NCI-H82 treated with DMSO at 0.1 percent for 48 hours (cell line): ENCODE measurements around the gene RIPPLY1.

ENCODE experiments used
- DNase-seq: peaks from one replicate; lab custom pipeline; 2025; ENCODE audit not compliant: unreplicated experiment; lab: John Stamatoyannopoulos, UW

Gene RIPPLY1, protein sequence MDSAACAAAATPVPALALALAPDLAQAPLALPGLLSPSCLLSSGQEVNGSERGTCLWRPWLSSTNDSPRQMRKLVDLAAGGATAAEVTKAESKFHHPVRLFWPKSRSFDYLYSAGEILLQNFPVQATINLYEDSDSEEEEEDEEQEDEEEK

DNA sequence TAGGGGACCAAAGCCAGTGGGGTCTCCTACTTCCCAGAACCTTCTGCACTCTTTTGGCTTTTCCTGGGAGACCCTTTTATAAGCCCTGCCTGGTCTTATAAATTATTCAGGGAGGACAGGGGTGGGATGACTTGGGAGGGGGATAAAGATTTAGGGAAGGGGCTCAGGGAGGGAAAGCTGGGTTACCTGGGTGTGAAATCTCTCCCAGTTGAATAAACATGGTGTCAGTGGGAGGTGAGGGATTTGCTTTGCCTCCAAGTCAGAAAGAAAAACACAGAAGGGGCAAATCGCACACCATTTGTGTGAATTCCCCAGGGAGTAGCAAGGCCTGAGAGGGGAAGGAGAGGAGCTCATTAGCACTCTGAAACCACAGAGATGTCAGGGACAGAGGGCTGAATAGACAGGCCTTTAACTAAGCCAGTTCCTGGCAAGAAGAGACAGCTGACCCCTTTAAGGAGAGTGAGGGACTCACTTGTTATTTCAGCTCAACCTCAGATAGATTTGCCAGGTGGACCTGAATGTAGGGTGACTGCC is at the start of gene RIPPLY1:
Gene RIPPLY1 (minus strand): TSS at position 51 of the 534 bp plus-strand sequence. CDS start 54 bp downstream, outside the sequence.
- DNase-seq, result no peak

DNA sequence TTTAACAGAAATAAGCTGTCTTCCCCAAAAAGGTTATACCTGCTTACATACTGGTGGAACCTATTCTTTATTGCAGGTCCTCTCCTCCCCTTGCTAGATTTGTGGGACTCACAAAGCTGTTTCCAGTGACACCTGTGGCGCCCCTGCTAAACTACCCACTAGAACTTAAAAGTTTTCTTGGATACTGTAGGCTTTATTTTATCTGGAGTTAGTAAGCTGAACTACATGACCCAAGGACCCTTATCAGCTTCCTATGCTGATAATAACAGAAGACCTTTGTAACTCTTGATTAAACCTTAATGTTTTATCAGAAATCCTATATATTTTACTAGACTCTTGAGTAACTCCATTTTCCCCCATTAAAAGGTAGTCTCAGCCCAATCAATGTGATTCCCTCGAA is 49.4 kb upstream of the RIPPLY1 start:
- no peak for DNase-seq

DNA sequence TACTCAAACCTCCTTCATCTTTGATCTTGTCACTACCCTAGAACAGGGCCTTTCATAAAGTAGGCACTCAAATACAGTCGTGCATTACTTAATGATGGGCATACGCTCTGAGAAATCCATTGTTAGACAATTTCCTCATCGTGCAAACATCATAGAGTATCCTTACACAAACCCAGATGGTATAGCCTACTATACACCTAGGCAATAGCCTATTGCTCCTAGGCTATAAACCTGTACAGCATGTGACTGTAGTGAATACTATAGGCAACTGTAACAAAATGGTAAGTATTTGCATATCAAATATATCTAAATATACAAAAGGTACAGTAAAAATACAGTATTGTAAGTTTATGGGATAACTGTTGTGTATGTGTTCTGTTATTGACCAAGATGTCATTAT is 48.9 kb upstream of the RIPPLY1 start:
- DNase-seq, result no peak

DNA sequence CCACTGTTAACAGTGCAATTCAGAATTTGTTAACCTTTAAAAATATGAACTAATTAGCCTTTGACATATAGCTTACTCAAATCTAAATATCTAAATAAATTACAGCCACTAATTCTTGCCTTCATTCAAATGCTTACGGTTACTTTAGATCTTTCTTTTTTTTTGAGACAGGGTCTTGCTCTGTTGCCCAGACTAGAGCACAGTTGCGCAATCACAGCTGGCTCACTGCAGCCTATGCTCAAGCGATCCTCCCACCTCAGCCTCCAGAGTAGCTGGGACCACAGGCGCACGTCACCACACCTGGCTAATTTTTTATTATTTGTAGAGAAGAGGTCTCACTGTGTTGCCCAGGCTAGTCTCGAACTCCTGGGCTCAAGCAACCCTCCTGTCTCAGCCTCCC is 48.1 kb upstream of the RIPPLY1 start:
- DNase-seq, result no peak

DNA sequence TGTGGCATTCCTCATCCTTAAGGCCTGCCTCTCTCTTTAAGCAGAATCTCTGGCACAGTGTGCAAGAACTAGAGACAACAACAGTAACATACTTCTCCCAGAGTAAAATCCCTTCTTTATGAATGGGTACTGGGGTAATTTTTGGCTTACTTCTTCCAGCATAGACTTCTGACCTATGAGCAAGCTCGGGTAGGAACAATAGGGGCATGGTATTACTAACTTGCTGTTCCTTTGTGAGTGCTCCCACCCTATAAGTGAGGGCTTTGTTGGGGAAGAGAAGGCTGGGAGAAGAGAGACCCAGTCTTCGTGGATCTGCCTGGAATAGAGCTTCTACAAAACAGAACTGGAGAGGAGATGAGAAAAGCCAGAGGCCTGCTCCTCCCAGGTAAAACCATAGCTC is 47.2 kb upstream of the RIPPLY1 start:
- no peak for DNase-seq

DNA sequence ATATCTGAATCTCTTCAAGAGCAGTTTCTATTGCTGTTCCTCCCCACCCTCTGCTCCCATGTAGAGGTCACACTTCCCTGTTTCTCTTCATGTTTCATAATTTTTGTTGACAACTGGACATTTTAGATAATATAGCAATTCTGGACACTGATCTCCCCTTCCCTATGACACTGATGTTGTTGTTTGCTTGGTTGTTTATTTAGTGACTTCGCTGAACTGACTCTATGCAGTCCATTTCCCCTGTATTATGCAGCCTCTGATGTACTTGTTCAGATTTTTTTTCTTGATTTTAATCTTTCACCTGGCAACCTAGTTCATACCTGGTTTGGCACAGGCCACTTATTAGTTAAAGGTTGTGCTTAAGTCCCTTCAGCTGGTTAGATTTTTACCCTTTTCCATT is 46.2 kb upstream of the RIPPLY1 start:
- no peak for DNase-seq

DNA sequence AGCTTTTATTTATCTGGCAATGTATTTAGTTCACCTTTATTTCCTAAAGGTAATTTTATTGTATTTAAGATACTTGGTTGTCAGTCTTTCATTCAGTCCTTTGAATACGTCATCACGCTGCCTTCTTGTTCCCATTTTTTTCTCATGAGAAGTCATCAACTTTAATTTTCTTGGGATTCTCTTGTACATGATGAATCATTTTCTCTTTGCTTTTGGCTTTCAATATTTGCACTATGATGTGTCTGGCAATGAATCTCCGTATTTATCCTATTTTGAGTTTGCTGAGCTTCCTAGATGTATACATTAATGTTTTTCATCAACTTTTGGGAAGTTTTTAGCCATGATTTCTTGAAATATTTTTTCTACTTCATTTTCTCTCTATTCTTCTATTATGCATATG is 45.5 kb upstream of the RIPPLY1 start:
- DNase-seq, result no peak

DNA sequence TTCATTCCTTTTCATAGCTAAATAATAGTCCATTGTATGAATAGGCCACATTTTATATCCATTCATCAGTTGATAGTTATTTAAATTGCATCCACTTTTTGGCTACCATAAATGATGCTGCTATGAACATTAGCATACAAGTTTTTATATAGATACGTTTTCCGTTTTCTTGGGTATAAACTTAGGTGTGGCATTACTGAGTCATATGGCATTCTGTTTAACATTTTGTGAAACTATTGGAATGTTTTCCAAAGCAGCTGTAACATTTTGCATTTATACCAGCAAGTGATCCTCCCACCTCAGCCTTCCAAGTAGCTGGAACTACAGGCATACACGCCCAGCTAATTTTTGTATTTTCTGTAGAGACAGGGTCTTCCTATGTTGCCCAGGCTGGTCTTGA is 43.3 kb upstream of the RIPPLY1 start:
- no peak for DNase-seq

DNA sequence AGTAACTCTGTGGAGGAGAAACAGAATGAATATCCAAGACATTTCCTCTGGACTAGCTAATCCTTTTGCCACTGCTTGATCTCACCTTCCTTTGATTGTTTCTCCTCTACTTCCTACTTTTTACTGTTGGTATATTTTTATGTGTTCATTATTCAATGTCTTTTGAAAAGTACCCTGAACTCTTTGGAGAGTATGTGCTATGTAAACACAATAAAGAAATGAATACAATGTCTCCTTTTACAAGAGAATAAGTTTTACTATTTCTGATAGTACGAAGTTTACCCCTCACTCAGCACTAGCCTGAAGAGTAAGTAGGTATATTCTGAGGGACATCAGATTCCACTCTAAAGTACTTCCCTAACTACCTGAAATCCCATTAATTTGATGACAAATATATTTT is 36.9 kb upstream of the RIPPLY1 start:
- DNase-seq, result no peak

DNA sequence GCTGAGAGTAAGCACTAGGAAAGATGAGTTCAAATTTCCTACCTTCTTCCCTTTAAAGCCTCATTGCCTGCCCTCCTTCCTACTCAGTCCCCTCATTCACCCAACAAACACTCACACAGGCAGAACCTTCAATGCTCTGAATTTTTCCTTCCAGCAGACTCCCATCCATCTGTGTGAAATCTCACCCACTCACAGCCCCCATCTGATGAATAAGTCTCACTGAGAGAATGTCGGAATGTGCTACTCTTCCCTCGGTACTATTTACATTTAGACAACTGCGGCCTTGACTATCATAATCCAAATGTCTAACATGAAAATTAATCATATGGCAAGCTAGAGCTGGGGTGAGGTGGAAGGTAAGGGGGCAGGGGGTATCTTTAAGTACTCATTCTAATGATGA is 36.4 kb upstream of the RIPPLY1 start:
- DNase-seq, result no peak

DNA sequence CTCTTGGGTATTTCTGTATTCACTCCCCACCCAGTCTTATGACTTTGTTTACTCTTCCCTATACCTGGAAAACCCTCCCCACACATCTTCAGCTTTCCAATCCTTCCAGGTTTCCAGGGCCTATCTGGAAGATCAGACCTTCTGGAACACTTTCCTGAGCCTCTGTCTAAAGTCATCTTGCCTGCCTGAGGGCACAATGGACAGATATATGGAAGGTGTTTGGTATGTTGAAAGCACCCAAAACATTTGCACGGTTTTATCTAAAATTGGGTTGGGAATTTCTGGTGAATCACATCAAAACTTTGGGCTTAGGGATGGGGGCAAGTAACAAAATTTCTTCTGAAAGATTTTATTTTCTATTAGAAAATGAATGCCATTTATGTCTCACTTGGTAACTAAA is 33.1 kb upstream of the RIPPLY1 start:
- DNase-seq, result no peak

DNA sequence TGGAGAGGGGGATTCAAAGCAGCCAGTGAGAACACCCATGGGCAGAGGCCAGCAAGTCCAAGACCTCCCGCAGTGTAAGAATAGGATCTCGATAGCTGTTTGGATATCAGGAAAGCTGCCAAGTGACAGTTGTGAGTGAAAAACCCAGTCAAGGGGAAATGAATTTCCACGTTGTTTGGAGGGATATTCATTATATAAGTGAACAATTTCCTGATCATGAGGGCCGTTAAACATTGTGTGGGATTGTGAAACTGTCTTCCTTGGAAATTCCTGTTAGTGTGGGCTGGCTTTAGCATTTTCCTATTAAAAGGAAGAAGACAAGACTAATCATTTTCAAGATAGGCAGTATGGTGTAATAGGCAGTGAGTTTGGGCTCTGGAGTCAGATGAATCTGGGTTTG is 32.0 kb upstream of the RIPPLY1 start:
- DNase-seq, result no peak

DNA sequence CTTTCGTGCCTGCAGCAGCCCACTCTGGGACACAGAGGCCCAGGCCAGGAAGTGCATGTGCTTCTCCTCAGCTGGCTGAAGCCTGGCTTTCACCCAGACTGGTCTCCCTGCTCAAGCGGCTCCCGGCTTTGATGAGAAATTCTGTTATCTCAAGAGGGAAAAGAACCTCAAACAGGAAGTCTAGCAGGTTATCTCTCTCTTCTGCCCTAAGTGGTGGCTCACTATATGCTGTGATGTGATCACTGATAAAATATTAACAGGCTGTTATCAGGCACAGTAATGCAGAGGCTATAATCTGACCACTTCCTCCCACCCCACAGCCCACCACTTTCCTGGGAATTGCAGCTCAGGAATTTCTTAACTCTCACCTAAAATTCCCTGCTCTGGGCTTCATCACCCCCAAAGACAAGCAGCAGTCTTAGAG is 30.4 kb upstream of the RIPPLY1 start:
- no peak for DNase-seq

DNA sequence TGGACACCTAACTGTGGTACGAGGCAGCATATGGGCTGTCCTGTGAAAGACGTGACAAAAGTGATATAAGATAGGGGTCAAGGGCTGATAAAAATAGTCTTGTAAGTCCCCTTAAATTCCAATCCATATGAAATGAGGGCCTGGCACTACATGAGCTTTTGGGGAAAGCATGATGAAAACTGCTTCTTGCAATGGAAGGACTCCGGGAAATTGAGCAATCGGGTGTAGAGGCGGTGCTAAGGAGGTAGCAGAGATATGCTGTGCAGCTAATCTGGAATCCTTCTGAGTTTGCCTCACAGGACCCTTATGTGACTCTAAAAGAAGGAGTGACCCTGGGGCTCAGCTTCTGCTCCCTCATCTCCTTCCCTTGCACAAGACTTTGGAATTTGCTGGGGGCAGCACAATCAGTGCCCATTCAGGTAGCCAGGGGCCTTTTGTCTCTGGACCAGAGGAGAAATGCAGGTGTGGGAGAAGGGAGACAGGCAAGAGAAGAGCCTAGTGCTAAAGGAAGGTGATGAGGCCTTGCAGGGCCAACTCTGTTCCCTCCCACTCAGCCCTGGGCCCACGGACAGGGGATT is 29.9 kb upstream of the RIPPLY1 start:
- no peak for DNase-seq

DNA sequence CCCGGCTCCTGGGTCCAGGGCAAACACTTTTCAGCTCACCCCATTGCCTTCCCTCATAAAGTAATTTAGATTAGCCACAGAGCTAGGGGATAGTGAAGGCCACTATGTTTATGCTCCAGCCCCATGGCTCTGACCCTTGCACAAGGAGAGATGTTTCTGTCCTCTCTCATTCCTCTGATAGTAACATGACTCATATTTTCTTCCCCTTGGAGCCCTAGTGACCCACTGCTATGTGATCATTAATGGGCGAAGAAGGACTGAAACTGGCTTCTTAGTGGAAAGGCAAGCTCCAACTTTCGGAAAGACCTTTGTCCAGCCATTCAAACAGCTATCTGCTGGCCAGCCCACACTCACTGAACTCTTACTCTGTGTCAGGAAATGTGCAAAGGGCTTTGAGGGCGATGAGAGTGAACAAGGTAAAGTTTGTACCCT is 29.4 kb upstream of the RIPPLY1 start:
- no peak for DNase-seq

DNA sequence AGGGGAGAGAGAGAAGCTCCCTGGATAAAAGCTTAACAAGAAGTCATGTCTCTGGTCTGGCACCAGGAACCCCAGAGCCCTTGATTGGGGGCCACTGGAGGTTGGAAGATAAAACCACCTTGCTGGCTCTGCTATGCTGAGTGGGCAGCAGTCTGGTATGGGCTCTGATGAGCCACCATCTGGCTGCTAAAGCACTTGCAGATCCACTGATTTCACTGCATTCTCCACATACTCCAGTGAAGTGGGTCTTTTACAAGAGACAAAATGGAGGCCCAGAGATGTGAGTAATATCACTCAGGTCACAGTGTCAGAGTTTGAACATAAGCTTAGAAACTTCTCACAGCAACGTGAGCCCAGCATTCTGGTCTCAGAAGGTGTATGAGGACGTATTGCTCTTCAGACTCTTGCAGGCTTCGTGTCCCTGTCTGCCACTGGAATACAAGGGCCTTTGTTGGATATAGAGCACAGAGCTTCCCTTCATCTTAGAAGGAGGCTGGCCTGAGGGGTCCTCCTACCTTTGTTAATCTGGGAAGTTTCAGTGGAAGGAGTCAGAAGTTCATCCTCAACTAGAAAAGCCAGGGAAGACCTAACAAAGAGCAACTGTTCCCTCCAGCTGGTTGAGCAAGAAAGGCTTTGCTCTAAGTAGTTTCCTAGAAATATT is 28.8 kb upstream of the RIPPLY1 start:
- no peak for DNase-seq

DNA sequence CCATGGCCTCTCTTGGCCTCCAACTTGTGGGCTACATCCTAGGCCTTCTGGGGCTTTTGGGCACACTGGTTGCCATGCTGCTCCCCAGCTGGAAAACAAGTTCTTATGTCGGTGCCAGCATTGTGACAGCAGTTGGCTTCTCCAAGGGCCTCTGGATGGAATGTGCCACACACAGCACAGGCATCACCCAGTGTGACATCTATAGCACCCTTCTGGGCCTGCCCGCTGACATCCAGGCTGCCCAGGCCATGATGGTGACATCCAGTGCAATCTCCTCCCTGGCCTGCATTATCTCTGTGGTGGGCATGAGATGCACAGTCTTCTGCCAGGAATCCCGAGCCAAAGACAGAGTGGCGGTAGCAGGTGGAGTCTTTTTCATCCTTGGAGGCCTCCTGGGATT is 25.1 kb upstream of the RIPPLY1 start:
- no peak for DNase-seq

DNA sequence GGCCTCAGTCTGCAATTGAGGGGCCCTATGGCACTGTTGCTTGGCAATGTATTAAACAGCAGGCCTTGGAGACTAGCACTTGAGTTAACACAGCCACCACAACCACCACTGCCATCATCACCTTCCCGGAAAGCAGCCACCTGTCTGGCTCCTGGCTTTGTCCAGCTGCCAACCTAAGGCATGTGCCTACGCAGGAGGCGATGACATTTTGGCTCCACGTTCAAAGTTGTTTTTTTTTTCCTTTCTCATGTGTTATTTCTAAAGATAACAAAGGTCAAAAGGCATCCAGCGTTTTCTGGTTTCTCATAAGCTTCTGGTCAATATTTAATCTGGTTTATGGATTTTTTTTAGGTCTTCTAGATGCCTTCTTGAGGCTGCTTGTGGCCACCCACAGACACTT is 24.6 kb upstream of the RIPPLY1 start:
- no peak for DNase-seq

DNA sequence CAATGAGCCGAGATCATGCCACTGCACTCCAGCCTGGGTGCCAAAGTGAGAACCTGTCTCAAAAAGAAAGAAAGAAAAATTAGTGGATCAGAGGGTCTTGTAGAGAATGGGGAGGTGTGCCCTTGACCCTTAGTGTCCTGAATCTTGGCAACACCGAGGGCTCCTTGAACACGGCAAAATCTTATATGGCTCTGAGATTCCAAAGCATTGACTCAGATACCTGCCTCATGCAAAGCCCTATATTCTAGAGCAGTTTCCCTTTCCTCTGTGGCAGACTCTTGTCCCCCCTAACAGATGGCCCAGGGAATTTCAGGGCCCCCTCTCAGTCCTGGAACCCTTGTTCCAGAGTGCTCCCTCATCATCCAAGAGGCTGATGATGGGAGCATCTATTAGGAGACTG is 23.9 kb upstream of the RIPPLY1 start:
- DNase-seq, result no peak

DNA sequence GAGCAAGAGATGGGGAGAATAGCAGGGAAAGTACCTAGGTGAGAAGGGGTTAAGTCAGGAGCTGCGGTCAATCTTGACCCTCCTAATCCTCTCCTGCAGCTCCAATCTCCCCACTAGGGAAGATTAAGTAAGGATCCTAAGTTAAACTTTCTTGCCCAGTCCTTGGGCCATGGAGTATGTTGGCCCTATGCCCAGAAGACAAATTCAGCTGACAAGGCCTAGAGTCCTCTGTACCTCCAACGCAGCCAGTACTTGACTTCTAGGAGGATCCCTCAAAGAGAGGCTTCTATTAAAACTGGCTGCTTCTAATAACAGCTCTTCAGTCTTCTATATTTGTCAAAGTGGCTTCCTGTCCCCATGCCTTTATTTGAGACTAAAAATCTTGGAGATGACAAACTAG is 18.5 kb upstream of the RIPPLY1 start:
- DNase-seq, result no peak

DNA sequence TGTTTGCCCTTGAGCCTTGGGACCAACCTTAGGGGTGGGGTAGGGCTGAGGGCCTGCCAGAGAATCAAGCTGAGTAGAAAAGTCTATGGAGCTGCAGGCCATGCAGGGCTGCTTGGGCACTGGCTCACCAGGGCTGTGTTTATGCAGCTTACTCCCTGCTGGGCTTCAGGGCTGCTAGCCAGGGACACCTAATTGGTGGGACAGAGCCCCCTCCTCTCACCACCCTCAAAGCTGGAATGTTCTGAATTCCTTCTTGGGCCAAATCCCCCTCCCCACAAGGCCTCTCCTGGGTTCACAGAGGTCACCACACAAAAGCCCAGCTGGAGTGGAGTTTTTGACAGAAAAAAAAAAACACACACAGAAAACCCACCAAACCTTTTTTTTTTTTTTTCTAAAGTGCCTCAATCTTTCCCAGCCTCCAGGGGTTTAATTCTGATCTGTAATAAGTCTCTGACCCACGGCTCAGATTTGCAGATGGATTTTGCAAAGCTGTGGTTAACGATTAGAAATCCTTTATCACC is 16.9 kb upstream of the RIPPLY1 start, which contains the start of gene CLDN2:
Gene CLDN2 (plus strand): TSS at position 471 of the 521 bp plus-strand sequence. CDS start 7,827 bp downstream, outside the sequence.
- no peak for DNase-seq

DNA sequence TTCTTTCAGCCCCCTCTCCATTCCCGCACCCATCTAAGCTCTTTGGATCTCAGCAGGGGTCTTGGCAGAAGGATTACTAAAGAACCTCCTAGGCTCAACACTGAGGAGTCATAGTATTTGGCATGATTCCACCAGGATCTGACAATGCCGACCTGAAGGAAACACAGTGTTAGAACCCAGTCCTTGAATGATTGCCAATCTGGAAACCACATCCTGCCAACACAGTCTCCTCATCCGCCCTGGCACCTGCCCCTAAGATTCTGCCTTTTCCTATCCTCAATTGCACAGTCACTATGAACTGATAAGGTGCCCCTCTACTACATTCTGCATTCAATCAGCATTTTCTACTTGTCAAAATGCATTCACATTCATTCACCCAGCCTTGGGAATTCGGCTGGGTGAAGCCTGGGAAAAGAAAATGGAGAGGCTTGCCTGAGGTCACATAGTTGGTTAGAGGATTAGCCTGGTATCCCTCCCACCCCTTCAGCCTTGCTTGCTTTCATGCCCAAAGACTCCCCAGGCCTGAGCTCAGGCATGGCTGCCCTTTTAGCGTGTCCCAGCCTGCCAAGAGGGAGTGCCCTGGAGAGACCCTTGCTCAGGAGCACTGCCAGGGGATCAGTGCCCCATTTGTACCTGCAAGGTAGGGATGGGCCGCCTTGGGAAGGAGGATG is 14.8 kb upstream of the RIPPLY1 start:
- no peak for DNase-seq
